Stimulated activated CD4-positive, alpha-beta T cell treated with anti-CD3 and anti-CD28 coated beads, Interleukin-1b, Interleukin-23, amount 100 ng/mL, for 4 hours (primary cell): ENCODE measurements around the gene ZNF506.
"Not testable (repeated sequence)": the region's sequence is repeated elsewhere in the genome, so short reads cannot be mapped to it uniquely, and the experiment has no call there.

ENCODE experiments used
- DNase-seq, 2 donors: peaks; one replicate each; pipeline ENCODE4 v3.0.0-alpha.2; 2020; ENCODE audit warnings: low read depth in 2 of 2

The ZNF506 gene

GRCh38 chr19:19745496-19746285, 75.9 kb downstream of the ZNF506 start:
- DNase-seq, result no peak

GRCh38 chr19:19744641-19745040, 76.9 kb downstream of the ZNF506 start:
- DNase-seq, result no peak

GRCh38 chr19:19743921-19744320, 77.6 kb downstream of the ZNF506 start:
- not testable (repeated sequence) for DNase-seq

GRCh38 chr19:19743176-19743575, 78.4 kb downstream of the ZNF506 start:
- DNase-seq, result no peak

GRCh38 chr19:19742773-19743172, 78.8 kb downstream of the ZNF506 start:
- DNase-seq, result no peak
